ENCODE results near the gene RBBP7. TPM values are rescaled to one million over a fixed set of nuclear protein-coding genes. Genes with fewer than 3 reads are reported as not detected.

The RBBP7 gene
- total RNA-seq, 2 experiments from 2014 or later: 149 to 150 TPM

GRCh38 chrX:16828124-16828908 lies 41.8 kb downstream of the RBBP7 start:
- POLR2A ChIA-PET: no interaction called here
- no peak for DNase-seq
- no peaks in the 10 kb centered on the region for H3K27me3 Mint-ChIP-seq
- no peaks in the 10 kb centered on the region for H3K9me3 Mint-ChIP-seq
- no peak overlapping the region for H3K27ac Mint-ChIP-seq
- H3K4me3 Mint-ChIP-seq: no peak overlapping the region
- no peak for ATAC-seq (ENCODE audit: low read depth)
- peaks cover 5% of the 10 kb centered on the region for H3K4me1 Mint-ChIP-seq
- H3K36me3 Mint-ChIP-seq: peaks cover 6% of the 10 kb centered on the region

GRCh38 chrX:16827225-16827624 lies 42.9 kb downstream of the RBBP7 start:
- no peak overlapping the region for H3K4me3 Mint-ChIP-seq
- H3K27me3 Mint-ChIP-seq: no peaks in the 10 kb centered on the region
- peaks cover 5% of the 10 kb centered on the region for H3K36me3 Mint-ChIP-seq
- no peak for ATAC-seq (ENCODE audit: low read depth)
- POLR2A ChIA-PET: no interaction called here
- H3K9me3 Mint-ChIP-seq: no peaks in the 10 kb centered on the region
- H3K4me1 Mint-ChIP-seq: peaks cover 5% of the 10 kb centered on the region
- no peak overlapping the region for H3K27ac Mint-ChIP-seq
- no peak for DNase-seq

GRCh38 chrX:16826207-16826606 lies 44.0 kb downstream of the RBBP7 start:
- H3K36me3 Mint-ChIP-seq: peaks cover 5% of the 10 kb centered on the region
- peaks cover 5% of the 10 kb centered on the region for H3K4me1 Mint-ChIP-seq
- H3K4me3 Mint-ChIP-seq: no peak overlapping the region
- DNase-seq (no peak), ATAC-seq (ENCODE audit: low read depth) (no peak)
- POLR2A ChIA-PET: no interaction called here
- H3K27me3 Mint-ChIP-seq: no peaks in the 10 kb centered on the region
- H3K9me3 Mint-ChIP-seq: no peaks in the 10 kb centered on the region
- H3K27ac Mint-ChIP-seq: no peak overlapping the region

- ATAC-seq (ENCODE audit: low read depth): no peak
- no peak for DNase-seq
- Mint-ChIP-seq H3K36me3 (peaks cover 5% of the 10 kb centered on the region), H3K27me3 (no peaks in the 10 kb centered on the region), H3K4me3 (no peak overlapping the region), H3K4me1 (peaks cover 5% of the 10 kb centered on the region), H3K27ac (no peak overlapping the region), H3K9me3 (no peaks in the 10 kb centered on the region)
- POLR2A ChIA-PET: no interaction called here
Measured at GRCh38 chrX:16825264-16826035, 44.7 kb downstream of the RBBP7 start.

DNA sequence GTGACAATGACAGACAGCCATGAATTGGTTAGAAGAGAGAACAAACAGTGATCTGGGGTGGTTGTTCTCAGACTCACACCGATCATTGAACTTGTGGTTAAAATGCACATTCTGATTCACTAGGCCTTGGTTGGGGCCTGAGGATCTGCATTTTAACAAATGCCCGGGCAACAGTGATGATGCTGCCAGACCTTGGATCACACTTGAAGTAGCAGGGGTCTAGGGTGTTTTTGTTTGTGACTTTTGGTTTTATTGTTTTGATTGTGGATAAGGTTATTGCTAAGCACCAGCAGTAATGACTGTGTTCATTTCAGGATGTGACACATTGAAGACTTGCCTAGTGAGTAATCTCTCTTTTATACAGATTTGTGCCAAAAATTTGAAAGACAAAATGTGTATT lies 47.4 kb downstream of the RBBP7 start:
- Mint-ChIP-seq H3K9me3 (no peaks in the 10 kb centered on the region), H3K27me3 (no peaks in the 10 kb centered on the region), H3K4me3 (no peak overlapping the region), H3K4me1 (peaks cover 5% of the 10 kb centered on the region), H3K27ac (no peak overlapping the region), H3K36me3 (peaks cover 5% of the 10 kb centered on the region)
- DNase-seq: no peak
- POLR2A ChIA-PET: no interaction called here
- ATAC-seq (ENCODE audit: low read depth): no peak

DNA sequence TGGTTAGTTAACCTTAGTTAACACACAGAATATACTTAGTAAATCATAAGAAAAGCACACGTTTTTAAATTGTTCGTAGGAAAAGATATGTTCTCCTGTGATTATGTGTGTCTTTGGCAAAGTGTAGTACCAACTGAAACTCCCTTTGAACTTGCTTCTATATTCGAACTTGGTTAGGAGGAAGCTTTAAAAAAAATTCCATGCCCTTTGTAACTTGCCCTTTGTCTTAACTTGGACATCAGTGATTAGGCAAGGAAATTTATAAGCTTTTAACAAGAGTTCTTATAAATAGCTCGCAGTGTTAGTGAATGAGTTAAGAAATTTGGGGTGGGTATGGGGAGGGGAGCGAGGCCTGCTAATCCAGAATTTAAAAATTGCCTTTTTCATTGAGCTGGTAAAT lies 50.5 kb downstream of the RBBP7 start:
- POLR2A ChIA-PET: no interaction called here
- Mint-ChIP-seq H3K9me3 (no peaks in the 10 kb centered on the region), H3K27ac (no peak overlapping the region), H3K4me1 (peaks cover 5% of the 10 kb centered on the region), H3K27me3 (no peaks in the 10 kb centered on the region), H3K36me3 (peaks cover 6% of the 10 kb centered on the region), H3K4me3 (no peak overlapping the region)
- ATAC-seq (ENCODE audit: low read depth) (no peak), DNase-seq (no peak)

GRCh38 chrX:16814597-16814996 lies 55.6 kb downstream of the RBBP7 start:
- ATAC-seq (ENCODE audit: low read depth) (no peak), DNase-seq (no peak)
- POLR2A ChIA-PET: no interaction called here
- Mint-ChIP-seq H3K9me3 (no peaks in the 10 kb centered on the region), H3K27me3 (no peaks in the 10 kb centered on the region), H3K4me3 (no peak overlapping the region), H3K27ac (no peak overlapping the region), H3K36me3 (peaks cover 4% of the 10 kb centered on the region), H3K4me1 (peaks cover 6% of the 10 kb centered on the region)

DNA sequence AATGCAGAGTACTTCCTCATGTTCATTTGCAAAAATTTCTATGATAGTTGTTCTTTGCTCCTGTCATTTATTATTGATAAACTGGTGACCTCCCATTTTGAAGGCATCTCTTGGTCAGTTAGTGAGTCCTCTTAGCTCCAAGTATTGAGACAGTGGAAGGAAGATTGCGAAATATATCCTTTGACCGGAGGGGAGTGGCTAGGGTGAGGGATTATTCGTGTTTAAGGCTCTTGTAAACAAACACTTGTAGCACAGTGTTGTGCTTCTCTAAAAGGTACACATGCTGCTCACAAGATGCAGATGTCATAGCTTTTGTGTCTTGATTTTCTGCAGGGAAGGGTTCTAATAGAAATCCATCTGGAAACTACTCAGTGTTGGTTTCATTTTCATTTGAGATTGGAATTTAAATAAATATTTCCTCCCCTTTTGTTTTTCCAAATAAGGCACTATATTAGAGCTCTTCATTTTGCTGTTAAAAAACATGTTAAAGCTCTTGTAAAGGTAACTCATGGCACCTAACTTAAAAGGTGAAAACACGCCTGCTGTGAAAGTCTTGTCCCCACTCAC lies 62.1 kb downstream of the RBBP7 start:
- peaks cover 5% of the 10 kb centered on the region for H3K4me1 Mint-ChIP-seq
- peak overlapping the region; percentile 60 for H3K27ac Mint-ChIP-seq
- H3K4me3 Mint-ChIP-seq: peak overlapping the region; percentile 50

DNA sequence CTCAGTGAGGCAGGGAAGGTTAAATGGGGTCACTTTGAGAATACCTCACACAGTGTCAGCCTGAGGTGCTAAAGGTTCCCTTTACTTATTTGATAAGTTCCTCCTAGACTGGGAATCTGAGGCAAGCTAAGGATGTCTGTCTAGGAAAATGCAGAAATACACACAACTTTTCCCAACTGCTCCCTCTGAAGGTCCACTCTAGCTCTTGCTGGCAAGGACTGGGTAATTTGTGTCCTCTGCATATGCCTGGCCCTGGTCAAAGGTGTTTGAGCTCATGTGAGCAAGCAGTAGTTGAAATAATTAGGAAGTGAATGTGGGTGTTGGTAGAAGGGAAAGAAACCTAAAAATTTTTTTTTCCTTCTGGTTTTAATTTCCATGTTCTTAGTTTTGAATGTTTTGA lies 62.6 kb downstream of the RBBP7 start:
- Mint-ChIP-seq H3K4me3 (no peak overlapping the region), H3K27me3 (no peaks in the 10 kb centered on the region), H3K36me3 (peaks cover 3% of the 10 kb centered on the region), H3K27ac (no peak overlapping the region), H3K9me3 (no peaks in the 10 kb centered on the region), H3K4me1 (peaks cover 5% of the 10 kb centered on the region)
- ATAC-seq (ENCODE audit: low read depth) (no peak), DNase-seq (no peak)
- POLR2A ChIA-PET: no interaction called here

More for the DNA sequence above, 62.1 kb downstream of the RBBP7 start:
- no peak for DNase-seq
- peaks cover 5% of the 10 kb centered on the region for H3K36me3 Mint-ChIP-seq
- ATAC-seq (ENCODE audit: low read depth): no peak
- H3K27me3 Mint-ChIP-seq: no peaks in the 10 kb centered on the region
- POLR2A ChIA-PET: no interaction called here
- H3K9me3 Mint-ChIP-seq: no peaks in the 10 kb centered on the region

DNA sequence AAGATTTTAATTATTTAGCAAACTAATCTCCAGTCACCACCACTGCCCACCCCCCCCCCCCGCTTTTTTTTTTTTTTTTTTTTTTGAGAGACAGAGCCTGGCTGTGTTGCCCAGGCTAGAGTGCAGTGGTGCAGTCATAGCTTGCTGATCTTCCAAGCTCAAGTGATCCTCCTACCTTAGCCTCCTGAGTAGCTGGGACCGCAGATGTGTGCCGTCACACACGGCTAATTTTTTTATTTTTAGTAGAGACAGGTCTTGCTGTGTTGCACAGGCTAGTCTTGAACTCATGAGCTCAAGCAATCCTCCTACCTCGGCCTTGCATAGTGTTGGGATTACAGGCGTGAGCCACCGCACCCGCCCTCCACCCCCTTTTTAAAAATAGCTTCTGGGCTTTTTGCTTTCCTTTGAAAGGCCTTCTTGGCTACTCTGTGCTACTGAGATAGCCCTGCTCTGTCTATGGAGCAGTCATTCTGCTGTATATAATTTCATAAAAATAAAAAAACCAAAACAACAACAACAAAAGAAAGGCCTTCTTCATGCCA lies 65.2 kb downstream of the RBBP7 start:
- POLR2A ChIA-PET: no interaction called here
- peaks cover 5% of the 10 kb centered on the region for H3K36me3 Mint-ChIP-seq
- peaks cover 4% of the 10 kb centered on the region for H3K4me1 Mint-ChIP-seq
- ATAC-seq (ENCODE audit: low read depth) (no peak), DNase-seq (no peak)
- no peaks in the 10 kb centered on the region for H3K9me3 Mint-ChIP-seq
- H3K27me3 Mint-ChIP-seq: no peaks in the 10 kb centered on the region
- H3K27ac Mint-ChIP-seq: no peak overlapping the region
- H3K4me3 Mint-ChIP-seq: no peak overlapping the region

GRCh38 chrX:16797841-16798240 lies 72.3 kb downstream of the RBBP7 start:
- POLR2A ChIA-PET: no interaction called here
- Mint-ChIP-seq H3K4me1 (peaks cover 2% of the 10 kb centered on the region), H3K27ac (no peak overlapping the region), H3K4me3 (no peak overlapping the region), H3K9me3 (no peaks in the 10 kb centered on the region), H3K36me3 (peaks cover 8% of the 10 kb centered on the region), H3K27me3 (no peaks in the 10 kb centered on the region)
- no peak for ATAC-seq (ENCODE audit: low read depth)
- no peak for DNase-seq

GRCh38 chrX:16797358-16797757 lies 72.8 kb downstream of the RBBP7 start:
- POLR2A ChIA-PET: no interaction called here
- ATAC-seq (ENCODE audit: low read depth): no peak
- no peak for DNase-seq
- H3K4me1 Mint-ChIP-seq: peaks cover 2% of the 10 kb centered on the region
- H3K27me3 Mint-ChIP-seq: no peaks in the 10 kb centered on the region
- no peaks in the 10 kb centered on the region for H3K9me3 Mint-ChIP-seq
- no peak overlapping the region for H3K4me3 Mint-ChIP-seq
- H3K36me3 Mint-ChIP-seq: peaks cover 6% of the 10 kb centered on the region
- no peak overlapping the region for H3K27ac Mint-ChIP-seq

DNA sequence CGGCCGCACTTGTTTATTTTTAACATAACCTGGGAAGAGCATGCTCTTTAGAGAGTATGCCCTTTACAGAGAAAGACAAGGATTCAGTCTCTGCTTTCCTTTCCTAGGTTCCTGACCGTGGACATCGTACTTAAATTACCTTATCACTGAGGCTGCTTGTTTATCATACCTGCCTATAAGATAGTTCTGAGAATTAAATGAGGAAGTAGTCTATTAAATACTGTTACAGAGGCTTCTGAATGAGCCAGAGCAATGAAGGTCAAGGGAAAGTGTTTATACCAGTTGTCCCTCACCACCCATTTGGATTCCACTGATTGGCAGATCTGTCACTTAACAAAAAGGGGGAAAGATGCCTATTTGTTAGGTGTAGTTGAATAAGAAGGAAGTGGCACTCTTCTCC lies 73.9 kb downstream of the RBBP7 start:
- Mint-ChIP-seq H3K9me3 (no peaks in the 10 kb centered on the region), H3K4me1 (peaks cover 2% of the 10 kb centered on the region), H3K27me3 (no peaks in the 10 kb centered on the region), H3K27ac (no peak overlapping the region), H3K36me3 (peaks cover 7% of the 10 kb centered on the region), H3K4me3 (no peak overlapping the region)
- ATAC-seq (ENCODE audit: low read depth) (no peak), DNase-seq (no peak)
- POLR2A ChIA-PET: no interaction called here
